SW480 (cell line): ENCODE measurements around the gene AP1B1.
"Not testable (repeated sequence)": the region's sequence is repeated elsewhere in the genome, so short reads cannot be mapped to it uniquely, and the experiment has no call there.

Experiments
- DNase-seq: peaks from one replicate; pipeline ENCODE4 v3.0.0-alpha.2; 2016; ENCODE audit warnings: low spot score

AP1B1 gene

DNA sequence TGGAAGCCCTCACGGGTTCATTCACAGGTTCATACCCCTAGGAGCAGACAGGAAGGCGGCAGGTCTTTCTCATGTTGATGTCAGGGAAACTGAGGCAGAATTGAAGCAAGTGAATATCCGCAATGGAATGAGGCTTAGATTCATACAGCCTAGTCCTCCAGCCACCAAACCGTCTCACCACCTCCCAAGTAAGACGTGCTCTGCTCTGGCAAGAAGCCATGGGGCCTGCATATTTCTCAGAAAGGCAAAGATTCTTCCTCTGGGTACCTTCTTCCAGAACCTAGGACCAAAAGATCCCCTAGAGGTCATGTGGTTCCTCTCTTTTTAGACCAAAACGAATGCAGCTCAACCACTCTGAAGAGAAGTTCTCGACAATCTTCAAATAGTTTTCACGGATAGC lies 1.7 kb downstream of the AP1B1 start:
- DNase-seq = no peak

DNA sequence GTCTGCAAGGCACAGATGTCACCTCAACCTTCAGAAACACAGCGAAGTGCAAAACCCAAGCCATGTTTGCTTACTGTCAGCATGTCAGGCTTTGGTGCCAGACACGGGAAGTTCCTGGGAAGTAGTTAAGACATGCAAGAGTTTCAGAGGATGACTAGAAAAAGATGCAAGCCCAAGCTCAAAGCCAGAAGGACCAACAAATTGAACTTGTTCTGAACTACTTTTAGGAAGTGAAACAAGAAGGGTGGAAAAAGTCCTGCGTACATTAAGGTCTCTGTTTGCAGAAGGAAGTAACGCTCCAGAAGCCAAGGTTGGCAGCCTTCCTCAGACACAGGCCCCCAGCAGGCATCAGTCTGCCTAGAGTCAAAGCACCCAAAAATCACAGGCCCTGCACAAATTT lies 2.6 kb downstream of the AP1B1 start:
- DNase-seq = no peak

DNA sequence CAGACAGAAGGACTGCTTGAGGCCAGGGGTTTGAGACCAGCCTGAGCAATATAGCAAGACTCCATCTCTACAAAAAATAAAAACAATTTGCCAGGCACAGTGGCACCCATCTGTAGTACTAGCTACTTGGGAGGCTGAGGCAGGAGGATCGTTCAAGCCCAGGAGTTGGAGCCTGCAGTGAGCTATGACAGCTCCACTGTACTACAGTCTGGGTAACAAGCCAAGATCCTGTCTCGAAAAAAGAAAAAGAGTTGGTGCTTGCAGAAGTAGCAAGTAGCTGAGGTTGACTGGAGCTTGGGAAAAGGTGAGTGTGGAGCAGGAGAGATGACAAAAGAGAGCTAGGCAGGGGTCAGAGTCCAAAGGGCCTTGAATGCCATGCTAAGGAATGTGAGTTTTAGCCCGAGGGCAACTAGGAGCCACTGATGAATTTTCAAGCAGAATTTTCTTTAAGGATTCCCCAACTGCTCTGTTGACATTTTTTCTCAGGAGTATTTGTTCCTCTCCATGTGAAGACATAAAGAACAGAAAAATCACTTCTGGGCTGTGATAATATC lies 3.1 kb downstream of the AP1B1 start:
- no peak for DNase-seq

DNA sequence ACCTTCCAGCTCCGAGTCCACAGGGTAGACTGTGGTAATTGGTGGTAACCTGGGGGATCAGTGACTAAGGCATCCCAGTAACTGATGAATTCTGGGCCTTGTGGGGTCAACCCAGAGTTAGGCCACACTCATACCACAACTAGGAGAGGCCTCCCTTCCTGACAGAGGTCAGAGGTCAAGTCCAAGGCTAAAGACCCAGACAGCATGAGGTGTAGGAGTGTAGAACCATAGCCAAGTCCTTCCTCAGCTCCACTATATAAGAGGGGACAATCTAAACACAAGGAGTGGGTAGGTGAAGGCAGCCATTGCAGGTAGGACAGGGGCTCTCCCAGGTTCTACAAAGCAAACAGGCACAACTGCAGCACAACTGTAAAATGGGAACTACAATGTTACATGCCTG lies 4.6 kb downstream of the AP1B1 start:
- DNase-seq = no peak

DNA sequence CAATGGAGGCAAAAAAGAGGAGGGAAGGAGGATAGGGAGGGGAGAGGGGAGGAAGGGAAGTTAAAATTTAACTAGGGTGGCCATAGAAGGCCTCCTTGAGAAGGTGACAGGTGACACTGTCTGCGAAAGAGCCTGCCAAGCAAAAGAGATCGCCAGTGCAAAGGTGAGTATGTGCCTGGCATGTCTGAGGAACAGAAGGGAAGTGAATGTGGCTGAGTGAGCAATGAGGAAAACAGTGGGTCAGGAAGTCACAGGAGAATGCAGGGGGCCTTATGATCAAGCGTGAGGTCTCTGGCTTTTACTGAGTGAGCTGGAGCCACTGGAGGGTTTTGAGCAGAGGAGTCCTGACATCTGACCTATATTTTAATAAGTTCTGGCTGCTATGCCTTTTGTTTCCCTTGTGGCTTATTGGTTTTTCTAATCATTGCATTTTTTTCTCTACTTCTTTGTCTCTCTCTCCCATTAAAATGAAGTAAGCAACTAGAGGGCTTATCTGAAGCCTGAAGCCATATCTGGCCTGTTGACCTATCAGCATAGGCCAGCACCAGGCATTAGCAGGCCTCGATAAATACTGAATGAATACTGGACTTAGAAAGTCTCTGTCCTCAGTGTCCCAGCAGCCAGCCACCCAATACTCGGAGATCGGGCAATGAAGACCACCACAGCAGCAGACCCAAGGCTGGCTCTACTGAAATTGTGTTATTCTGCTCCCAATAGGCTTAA lies 5.6 kb downstream of the AP1B1 start:
- DNase-seq = no peak

DNA sequence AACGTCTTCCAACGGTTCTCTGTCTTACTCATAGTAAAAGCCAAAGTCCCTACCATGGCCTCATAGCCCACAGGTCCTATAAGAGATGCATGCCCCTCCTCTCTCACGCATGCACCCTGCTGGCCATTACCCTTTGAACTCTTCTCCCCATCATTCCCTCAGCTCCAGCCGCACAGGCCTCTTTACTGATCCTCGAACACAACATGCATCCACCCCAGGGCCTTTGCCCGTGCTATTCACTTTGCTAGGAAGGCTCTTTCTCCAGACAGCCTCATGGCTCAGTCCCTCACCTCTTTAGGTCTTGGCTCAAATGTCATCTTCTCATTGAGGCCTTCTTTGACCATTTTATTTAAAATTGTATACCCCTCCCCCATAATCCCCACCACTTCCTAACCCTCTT lies 7.5 kb downstream of the AP1B1 start:
- DNase-seq = no peak

DNA sequence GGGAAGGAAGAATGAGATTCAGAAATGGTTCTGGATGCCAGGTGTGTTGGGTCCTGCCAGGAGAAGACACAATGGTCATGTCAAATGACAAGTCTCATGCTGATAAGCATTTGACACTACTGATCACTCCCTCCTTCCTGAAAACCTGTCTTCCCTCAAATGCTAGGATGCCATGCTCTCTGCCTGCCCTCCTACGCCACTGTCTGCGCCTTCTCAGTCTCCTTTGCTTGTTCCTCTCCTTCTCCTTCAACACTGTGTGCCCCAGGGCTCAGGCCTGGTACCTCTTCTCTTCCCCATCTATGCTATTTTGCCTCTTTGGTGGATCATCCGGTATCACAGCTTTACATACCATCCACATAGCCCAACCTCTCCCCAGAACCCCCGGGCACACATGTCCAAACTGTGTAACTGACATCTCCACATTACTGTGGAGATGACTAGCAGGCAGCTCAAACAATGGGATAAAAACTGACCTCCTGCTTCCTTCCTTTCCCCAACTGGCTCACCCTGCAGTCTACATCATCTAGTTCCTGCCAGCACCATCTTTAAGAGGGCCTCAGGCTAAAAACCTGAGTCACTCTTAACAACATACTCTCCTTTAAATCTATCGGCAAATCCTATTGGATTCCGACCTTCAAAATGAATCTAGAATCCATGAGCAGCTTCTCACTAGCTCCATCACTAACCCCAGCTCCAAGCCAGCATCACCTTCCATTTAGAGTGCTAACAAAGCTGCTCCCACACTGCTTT lies 8.2 kb downstream of the AP1B1 start:
- no peak for DNase-seq

DNA sequence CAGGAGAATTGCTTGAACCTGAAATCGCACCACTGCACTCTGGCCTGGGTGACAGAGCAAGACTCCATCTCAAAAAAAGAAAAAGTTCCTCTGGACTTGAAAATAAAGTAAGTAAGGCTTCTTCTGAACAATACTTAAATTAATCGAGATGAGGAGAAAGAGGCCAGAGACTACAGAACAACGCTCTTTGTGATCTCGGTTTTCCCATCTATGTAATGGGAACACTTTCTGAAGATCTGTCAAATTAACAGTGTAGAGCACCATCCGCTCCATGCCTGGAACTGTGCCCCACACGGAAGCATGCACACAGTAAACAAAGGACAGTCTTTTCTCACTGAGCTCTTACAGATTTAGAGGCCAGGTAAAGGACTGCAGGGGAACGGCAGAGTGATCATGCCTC lies 9.1 kb downstream of the AP1B1 start:
- DNase-seq = no peak

DNA sequence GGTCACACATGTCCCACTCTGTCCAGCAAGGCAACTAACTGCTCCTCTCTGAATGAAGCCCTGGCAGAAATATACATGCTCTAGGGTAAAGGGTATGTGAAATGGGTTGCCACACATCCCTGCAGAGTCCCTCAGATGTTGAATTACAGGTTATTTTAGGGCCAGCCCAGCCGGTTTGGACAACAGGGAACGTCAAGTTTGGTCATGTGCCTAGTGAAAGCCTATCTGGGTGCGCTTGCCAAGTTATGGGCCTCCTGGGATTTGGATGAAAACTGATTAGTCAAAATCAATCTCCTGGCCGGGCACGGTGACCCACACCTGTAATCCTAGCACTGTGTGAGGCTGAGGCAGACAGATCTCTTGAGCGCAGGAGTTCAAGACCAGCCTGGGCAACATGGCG lies 10.4 kb downstream of the AP1B1 start:
- DNase-seq = no peak

DNA sequence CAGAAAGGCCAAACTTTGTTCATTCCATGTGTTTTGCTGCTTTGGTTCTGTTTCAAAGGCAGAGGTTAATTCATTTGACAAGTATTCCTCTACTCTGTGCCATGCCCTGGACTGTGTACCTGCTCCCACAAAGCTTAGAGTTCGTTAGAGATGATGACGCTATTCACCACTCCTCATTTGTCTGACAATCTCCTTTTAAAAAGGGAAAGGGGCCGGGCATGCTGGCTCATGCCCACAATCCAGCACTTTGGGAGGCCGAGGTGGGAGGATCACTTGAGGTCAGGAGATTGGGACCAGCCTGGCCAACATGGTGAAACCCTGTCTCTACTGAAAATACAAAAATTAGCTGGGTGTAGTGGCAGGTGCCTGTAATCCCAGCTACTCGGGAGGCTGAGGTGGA lies 11.7 kb downstream of the AP1B1 start:
- DNase-seq = not testable (repeated sequence)

DNA sequence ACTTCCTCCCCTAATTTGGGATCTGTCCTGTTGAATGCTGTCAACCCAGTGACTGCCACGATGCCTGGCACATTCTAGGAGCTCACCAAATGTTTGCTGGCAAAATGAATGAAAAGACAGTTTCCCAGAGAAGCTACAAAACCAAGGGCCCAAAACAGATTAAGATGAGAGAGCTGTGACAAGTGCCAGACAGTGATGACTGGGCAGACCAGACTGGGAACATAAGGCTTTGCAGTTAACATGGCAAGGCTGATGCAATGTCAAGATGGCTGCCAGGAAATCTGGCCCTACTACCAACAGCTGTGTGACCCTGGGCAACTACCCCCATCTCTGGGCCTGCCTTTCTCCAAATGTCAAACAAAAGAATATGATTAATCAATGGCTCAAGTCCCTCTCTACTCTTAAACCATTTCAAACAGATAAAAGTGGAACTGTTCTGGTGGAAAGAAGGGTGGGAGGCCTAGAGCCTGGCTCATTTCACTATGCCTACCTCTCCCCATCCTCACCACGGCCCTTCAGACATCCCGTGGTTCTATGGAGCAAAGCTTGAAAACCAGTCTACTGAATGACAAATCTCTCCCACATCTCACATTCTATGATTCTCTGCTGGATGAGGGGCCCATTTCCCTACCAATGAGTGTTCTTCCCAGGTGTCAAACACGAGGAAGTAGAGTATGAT lies 12.8 kb downstream of the AP1B1 start:
- DNase-seq = no peak

DNA sequence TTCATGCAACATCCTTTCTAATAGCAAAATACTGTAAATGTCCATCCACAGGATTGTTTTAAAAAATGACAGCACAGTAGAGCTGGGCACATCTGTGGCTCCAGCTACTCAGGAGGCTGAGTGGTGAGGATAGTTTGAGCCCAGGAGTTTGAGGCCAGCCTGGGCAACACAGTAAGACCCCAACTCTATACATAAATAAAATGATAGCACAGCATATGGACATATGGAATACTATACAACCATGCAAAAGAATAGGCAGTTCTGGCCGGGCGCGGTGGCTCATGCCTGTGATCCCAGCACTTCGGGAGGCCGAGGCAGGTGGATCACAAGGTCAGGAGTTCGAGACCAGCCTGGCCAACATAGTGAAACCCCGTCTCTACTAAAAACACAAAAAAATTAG lies 13.6 kb downstream of the AP1B1 start:
- not testable (repeated sequence) for DNase-seq

DNA sequence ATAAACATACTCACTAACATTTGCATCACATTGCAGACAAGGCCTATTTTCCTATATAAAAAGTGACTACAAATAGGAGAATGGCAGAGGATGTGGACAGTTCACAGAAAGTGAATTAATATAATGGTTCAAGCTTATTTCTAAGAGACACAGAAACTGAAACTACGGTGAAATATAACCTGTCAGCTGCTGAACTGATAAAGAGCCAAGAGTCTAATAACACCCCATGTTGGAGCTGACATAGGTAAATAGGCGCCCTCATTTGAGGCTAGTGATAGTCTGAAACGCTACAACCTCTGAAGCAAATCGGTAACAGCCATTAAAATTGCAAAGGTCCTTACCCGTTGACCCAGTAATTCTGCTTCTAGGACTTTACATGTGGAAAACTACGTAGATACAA lies 14.0 kb downstream of the AP1B1 start:
- DNase-seq = no peak

DNA sequence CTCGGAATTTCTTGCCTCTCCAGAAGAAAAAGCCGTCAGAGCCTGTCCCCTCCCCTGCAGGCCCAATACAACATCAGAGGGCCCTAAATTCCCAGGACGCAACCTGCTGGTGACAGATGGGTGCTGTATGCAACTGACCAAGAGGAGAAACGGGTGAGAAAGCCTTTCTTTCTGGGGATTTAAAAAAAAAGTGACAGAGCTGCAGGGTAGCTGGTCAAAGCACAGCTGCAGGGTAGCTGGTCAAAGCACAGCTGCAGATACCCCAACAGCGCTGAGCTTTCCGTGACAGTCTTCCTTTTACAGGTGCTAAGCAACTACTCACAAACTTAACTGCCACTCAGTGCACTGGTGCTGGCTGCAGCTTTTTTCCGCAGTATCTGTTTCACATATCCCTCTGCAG lies 17.8 kb downstream of the AP1B1 start:
- no peak for DNase-seq

DNA sequence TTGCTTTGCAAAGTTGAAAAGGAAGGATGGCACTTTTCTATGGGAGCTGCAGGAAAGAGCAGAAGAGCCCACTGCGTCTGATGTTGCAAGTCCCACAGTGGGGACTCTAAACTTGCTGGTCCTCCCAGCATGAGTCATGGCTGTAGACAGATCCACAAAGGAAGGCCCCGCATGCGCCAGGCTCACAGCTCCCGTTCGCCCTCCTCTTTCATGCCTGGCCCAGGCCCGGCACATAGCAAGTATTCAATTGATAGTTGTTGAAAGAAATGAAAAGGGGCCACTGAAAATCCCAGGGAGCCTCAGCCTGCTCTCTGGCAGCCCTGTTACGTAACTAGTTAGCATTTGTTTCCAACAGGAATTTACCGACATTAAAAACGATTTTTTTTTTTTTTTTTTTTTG lies 18.9 kb downstream of the AP1B1 start:
- no peak for DNase-seq

DNA sequence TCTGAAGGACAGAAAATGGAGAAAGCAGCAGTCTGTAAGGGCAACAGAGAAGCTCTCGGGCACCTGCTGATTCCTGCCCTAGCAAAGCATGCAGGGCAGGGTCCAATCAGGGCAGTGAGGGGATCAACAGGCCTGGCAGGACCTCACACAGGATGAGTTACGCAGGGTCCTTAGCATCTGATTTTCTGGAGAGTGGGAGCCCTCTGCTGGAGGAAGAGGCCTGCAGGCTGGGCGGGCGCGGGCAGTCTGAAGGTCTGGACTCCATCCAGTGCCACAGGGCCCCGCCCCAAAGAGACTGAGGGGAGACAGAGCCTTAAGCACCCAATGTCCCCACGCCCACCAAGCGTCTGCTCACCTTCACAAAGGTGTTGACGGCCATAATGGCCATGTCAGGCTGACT lies 28.9 kb downstream of the AP1B1 start:
- DNase-seq = peak; percentile 42

DNA sequence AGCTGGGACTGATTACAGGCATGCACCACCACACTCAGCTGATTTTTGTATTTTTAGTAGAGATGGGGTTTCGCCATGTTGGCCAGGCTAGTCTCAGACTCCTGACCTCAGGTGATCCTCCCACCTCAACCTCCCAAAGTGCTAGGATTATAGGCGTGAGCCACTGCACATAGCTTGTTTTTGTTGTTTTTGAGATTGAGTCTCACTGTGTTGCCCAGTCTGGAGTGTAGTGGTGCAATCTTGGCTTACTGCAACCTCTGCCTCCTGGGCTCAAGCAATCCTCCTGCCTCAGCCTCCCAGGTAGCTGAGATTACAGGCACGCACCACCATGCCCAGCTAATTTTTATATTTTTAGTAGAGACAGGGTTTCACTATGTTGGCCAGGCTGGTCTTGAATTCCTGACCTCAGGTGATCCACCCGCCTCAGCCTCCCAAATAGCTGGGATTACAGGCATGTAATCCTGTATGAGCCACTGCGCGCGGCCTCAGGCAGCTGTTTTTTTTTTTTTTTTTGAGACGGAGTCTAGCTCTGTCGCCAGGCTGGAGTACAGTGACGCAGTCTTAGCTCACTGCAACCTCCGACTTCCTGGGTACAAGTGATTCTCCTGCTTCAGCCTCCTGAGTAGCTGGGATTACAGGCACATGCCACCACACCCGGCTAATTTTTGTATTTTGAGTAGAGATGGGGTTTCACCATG lies 31.0 kb downstream of the AP1B1 start:
- not testable (repeated sequence) for DNase-seq

DNA sequence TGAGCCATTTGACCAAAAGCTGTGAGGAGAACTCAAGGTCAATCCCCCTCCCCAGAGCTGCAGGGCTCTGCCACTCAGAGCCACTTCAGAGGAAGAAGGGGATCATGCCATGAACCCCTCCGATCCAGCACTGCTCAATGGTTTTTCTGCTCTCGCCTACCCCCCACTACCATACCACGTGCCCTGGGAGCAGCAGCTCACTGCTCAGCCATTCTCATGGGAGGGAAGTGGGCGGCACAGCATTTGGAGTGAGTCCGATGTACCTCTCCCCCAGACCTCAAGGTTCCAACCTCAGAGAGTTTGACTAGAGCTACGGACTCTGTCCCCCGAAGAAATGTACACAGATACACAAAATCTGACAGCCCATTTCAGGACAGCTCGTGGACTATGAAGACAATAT lies 34.5 kb downstream of the AP1B1 start:
- DNase-seq = no peak

DNA sequence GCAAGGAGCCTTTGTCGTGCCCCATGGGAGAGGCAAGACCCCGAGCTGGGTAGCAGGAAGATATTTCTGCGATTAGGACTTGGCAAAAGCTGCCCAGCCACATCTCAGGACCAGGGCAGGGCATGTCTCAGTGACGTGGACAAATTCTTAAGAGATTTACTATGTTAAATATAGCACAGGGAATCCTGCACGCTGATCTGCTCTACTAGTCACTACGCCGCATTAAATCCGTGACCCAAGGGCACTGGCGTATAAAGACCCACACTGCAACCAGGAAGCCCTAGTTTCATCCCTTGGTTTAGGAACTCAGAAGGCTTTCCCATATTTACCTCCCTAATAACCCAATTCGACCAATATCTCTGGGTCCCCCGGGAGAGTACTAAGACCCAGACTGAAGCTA lies 35.1 kb downstream of the AP1B1 start:
- no peak for DNase-seq

DNA sequence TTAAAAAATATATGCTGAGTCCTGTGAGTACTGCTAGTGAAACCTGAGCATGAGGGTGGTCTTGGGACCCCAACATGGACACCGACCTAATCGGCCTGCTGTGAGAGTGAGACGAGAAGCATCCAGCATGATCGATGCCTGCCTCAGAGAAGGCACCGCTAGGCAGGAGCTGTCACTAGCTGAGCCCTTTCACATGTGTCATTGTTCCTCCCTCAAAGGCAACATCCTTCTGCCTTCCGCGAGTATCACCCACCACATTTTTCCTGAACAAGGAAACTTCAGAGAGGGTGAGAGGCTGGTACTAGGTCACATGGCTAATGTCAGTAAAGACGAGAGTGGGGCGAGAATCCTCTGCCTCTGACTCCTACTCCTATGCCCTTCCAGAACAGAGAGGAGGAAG lies 35.6 kb downstream of the AP1B1 start:
- DNase-seq = no peak

DNA sequence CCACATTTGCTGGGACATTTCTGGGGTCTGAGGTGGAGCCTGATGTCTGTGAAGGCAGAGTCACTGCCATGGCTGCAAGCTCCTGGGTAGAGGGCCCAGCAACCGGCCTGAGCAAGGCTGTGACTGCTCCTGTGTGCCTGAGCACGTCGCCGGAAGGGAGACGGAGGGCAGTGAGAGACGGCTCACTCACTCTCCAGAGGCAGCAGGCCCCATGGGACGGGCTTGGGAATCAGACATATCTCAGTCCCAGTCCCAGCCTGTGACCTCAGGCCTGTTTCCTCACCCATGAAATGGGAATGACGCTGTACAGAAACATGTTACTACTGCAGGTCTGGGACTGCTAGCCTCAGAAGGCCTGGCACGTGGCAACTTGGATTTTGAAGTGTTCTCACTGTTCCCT lies 36.5 kb downstream of the AP1B1 start:
- no peak for DNase-seq

DNA sequence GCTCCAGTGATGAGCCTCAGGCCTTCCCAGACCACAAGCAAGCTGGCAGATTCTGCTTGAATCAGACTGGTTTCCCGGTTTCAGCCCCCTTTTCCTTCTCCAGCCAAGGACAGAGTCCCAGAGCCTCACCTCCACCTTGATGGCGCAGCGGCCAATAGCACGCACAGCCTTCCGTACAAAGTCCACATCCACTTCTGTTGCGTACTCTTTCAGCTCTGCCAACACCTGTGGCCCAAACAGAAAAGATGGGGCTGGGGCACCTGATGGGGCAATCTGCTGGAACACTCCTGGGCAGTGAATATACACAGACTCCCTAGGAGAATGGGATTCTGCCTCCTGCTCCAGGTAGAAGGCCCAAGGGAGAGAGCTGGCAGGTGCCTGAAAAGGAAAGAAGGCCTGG lies 37.3 kb downstream of the AP1B1 start:
- no peak for DNase-seq
